Psoas muscle (tissue), 8 donors: ENCODE data around the gene RNF14. TPM values are rescaled to one million over a fixed set of nuclear protein-coding genes. Genes with fewer than 3 reads are reported as not detected.

Source experiments
- ATAC-seq, 4 donors: fragments of 200-7000 bp; cut with Tn5 transposase; one replicate each; pipeline ENCODE4 v1.9.1; 2020; ENCODE audit warnings: moderate library complexity in 3 of 4, mild to moderate bottlenecking in 2 of 4
- DNase-seq, 2 donors: peaks; one replicate each; pipeline ENCODE4 v3.0.0-alpha.2; 2020
- H3K27ac ChIP-seq: fragments of 200-600 bp; one replicate; pipeline ENCODE4 v1.8.0; 2022
- H3K27me3 ChIP-seq, 3 donors: fragments of 200-600 bp in 1 of 3; one replicate each; pipeline versions ENCODE4 v1.6.1 to v1.8.0; 2013 to 2022; ENCODE audit warnings: low read length in 2 of 3, mild to moderate bottlenecking in 2 of 3, moderate library complexity in 1 of 3; ENCODE audit not compliant: insufficient read depth in 3 of 3
- H3K36me3 ChIP-seq, 2 donors: fragments of 200-600 bp in 1 of 2; one replicate each; pipeline versions ENCODE4 v1.6.1 to v1.8.0; 2013 to 2022; ENCODE audit warnings: low read depth in 1 of 2, mild to moderate bottlenecking in 1 of 2, moderate library complexity in 1 of 2; ENCODE audit not compliant: insufficient read depth in 1 of 2
- H3K4me1 ChIP-seq: fragments of 200-600 bp; one replicate; pipeline ENCODE4 v1.8.0; 2022
- H3K4me3 ChIP-seq: fragments of 200-600 bp; one replicate; pipeline ENCODE4 v1.8.0; 2022; ENCODE audit warnings: mild to moderate bottlenecking
- H3K9me3 ChIP-seq: fragments of 200-600 bp; one replicate; pipeline ENCODE4 v1.8.0; 2022
- CTCF ChIP-seq: fragments of 200-600 bp; IDR thresholded peaks from one replicate; pipeline ENCODE4 v1.8.0; 2022; ENCODE audit warnings: antibody characterized with exemption
- WGBS, 3 donors: extraction: QIAGEN DNeasy Blood & Tissue Kit; methylation state at CpG; one replicate each; pipeline versions ENCODE4 v1.1.6 to v1.1.7; 2013; 5-methylcytosine and 5-hydroxymethylcytosine counted together
- intact Hi-C, 2 donors: fragments of 100-400 bp; cut with DNase I; formaldehyde crosslinking; loops; one replicate each; pipeline versions ENCODE4 v1.11.0 to v1.14.2; 2022
- polyA plus RNA-seq, 3 donors: library from polyadenylated mRNA; stranded (reverse); fragments of 200-250 nt; gene quantifications; one replicate each; pipeline ENCODE4 v1.2.3, GENCODE V29; 2013
- total RNA-seq, 4 donors: library from RNA; stranded (reverse); fragmentation: NEBNext Ultra II Directional in 2 of 4; extraction: Animal tissue kit (Norgen Biotek cat#: 25700) in 2 of 4; gene quantifications; one replicate each; pipeline versions ENCODE4 v1.2.1 to v1.2.4, GENCODE V29; 2021 to 2023
- donor health status: healthy with polysubstance abuse.
- donor health status: DM: no; HTN: no; CAD: no; lungs with moderate emphysema.
- donor health status: Bipolar disorder and iron deficiency.
- donor health status: healthy.
- donor health status: DM: yes; HTN: yes; CAD: no.
- donor health status: DM: no; HTN: no; CAD: no.
- donor health status: DM: no; HTN: no; CAD: no.
- donor health status: DM: yes; HTN: yes; CAD: no.

The RNF14 gene
- total and polyA plus RNA-seq, 7 donors: 44.1 to 137 (median 77.9) TPM

DNA sequence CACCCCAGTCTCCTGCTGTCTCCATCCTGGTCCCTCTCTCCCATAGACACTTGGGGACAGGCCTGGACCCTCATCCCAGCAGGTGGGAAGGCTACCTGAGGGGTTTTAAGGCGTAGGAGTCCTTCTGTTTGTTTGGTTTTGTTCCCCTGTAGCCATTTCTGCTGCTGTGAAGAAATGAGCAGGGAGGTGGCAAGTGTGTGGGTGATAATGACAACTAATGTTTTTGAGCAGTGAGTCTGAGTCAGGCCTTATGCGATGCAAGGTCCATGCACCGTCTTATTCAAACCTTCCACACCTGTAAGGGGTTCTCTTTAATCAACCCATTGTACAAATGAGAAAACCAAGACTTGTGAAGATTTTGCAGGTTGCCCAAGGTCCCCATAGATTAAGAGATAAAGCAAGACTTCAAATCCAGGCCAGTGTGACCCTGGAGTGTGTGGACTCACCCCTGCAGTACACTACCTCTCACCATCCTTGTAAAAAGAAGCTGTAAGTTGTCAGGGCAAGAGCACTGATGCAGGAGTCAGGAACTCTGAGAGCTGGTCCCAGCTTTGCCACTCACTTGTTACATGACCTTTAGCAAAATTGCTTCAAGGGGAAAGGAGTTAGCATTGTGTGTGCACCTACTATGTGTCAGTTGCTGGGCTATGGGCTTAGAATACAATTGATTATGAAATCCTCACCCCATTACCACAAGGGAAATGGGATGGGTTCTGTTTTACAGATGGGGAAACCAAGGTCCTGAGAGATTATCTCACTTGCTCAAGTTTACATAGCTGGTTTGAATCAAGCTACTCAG is 18.5 kb upstream of the RNF14 start:
- 87 to 92% (median 91%) methylated on average over 3 of the region's 3 CpGs for WGBS, 3 donors
- Histone ChIP-seq H3K36me3 (no peaks in the 10 kb centered on the region), H3K27me3 (peaks cover 0 to 5% (median 4%) of the 10 kb centered on the region in 3 donors), H3K27ac (no peak overlapping the region), H3K9me3 (no peaks in the 10 kb centered on the region), H3K4me1 (peaks cover 7% of the 10 kb centered on the region), H3K4me3 (no peak overlapping the region)
- intact Hi-C loops: loop anchor here in 1 of 2 donors (5.0 kb wide), 1 partner anchor 68 kb away; no protein-coding TSS in a partner anchor
- ATAC-seq (no peak), DNase-seq (no peak)
- TF ChIP-seq CTCF: no peak

GRCh38 chr5:141951332-141951781 is 17.5 kb upstream of the RNF14 start:
- no peaks in the 10 kb centered on the region for H3K9me3 ChIP-seq
- ATAC-seq: peak in 2 of 4 donors; percentile 26 to 33
- H3K36me3 ChIP-seq: no peaks in the 10 kb centered on the region
- intact Hi-C loops: loop anchor here in 1 of 2 donors (5.0 kb wide), 1 partner anchor 69 kb away; no protein-coding TSS in a partner anchor
- peak overlapping the region; percentile 32 for H3K4me3 ChIP-seq
- 25 to 38% (median 31%) methylated on average over 9 of the region's 9 CpGs for WGBS, 3 donors
- DNase-seq: no peak
- no peak overlapping the region for H3K27ac ChIP-seq
- H3K4me1 ChIP-seq: no peaks in the 10 kb centered on the region
- TF ChIP-seq CTCF: peak; percentile 17
- peaks cover 0 to 4% (median 3%) of the 10 kb centered on the region in 3 donors for H3K27me3 ChIP-seq

DNA sequence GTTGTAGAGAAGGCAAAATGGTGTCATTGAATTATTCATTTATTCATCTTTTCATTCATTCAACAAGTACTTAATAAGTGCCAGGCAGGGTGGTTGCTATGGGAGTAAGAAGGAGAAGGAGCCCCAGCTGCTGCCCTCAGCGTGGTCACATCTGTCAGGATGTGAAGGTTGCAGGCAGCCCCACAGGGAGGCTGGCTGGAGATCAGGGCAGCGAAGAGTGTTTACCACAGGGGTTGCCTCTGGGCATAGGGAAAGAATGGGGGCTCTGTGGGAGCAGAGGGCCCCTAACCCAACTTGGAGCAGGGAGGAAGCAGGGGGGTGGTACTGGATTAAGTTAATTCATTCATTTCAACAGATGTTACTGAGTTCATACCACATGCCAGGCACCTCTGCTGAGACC is 16.9 kb upstream of the RNF14 start:
- intact Hi-C loops: loop anchor here (2.0 to 5.0 kb wide), 2 partner anchors 67 to 70 kb away; no protein-coding TSS in a partner anchor
- TF ChIP-seq CTCF: no peak
- Histone ChIP-seq H3K4me1 (no peaks in the 10 kb centered on the region), H3K27me3 (peaks cover 0 to 4% (median 2%) of the 10 kb centered on the region in 3 donors), H3K9me3 (no peaks in the 10 kb centered on the region), H3K27ac (no peak overlapping the region), H3K4me3 (peak overlapping the region; percentile 32), H3K36me3 (no peaks in the 10 kb centered on the region)
- no peak for ATAC-seq
- DNase-seq: no peak
- WGBS, 3 donors: 54 to 71% (median 69%) methylated on average over 2 of the region's 2 CpGs

GRCh38 chr5:141954194-141954593 is 14.7 kb upstream of the RNF14 start:
- Histone ChIP-seq H3K9me3 (no peaks in the 10 kb centered on the region), H3K36me3 (no peaks in the 10 kb centered on the region), H3K4me3 (peak overlapping the region; percentile 49), H3K4me1 (no peaks in the 10 kb centered on the region), H3K27me3 (peaks cover 0 to 2% (median 0%) of the 10 kb centered on the region in 3 donors), H3K27ac (no peak overlapping the region)
- no peak for TF ChIP-seq CTCF
- DNase-seq: no peak
- ATAC-seq: no peak
- intact Hi-C loops: loop anchor here in 1 of 2 donors (5.0 kb wide), 1 partner anchor 72 kb away; no protein-coding TSS in a partner anchor
- 80 to 90% (median 85%) methylated on average over 2 of the region's 2 CpGs for WGBS, 3 donors
